Measurements from ENCODE around the gene SNAPIN.

- TF ChIP-seq CTCF (conservative IDR thresholded peaks at IDR 0.05; ENCODE audit: low read length), result peak; percentile 37; the same call in 1 of the 2 replicates
- TF ChIP-seq EZH2phosphoT487 (IDR thresholded peaks at IDR 0.05; ENCODE audit: borderline replicate concordance), result no peak
These were observed 12.5 kb downstream of the SNAPIN start, which contains the start of gene ILF2 for GRCh38 chr1:153670859-153671627.

Data from Loucy (cell line).